ENCODE measurements around the gene CGB8.

Gene CGB8

GRCh38 chr19:49004964-49005614 is 43.8 kb downstream of the CGB8 start:
- FAIRE-seq = no peak

- FAIRE-seq = no peak
Observed at GRCh38 chr19:49004133-49004532, 44.8 kb downstream of the CGB8 start.

GRCh38 chr19:48999481-49000325 is 49.2 kb downstream of the CGB8 start:
- no peak for FAIRE-seq

GRCh38 chr19:48997972-48998371 is 50.9 kb downstream of the CGB8 start:
- FAIRE-seq = no peak

Measured in endometrium (tissue), 2 donors.